GM12874 (cell line): ENCODE measurements around the gene SIM1.

Source experiments
- TF ChIP-seq, protein P1 (sequence below): IDR thresholded peaks from 2 replicates; pipeline ENCODE4 v1.5.1; 2011; ENCODE audit warnings: low read depth, mild to moderate bottlenecking, control low read depth, low read length, moderate library complexity; ENCODE audit not compliant: insufficient read depth

Gene SIM1

DNA sequence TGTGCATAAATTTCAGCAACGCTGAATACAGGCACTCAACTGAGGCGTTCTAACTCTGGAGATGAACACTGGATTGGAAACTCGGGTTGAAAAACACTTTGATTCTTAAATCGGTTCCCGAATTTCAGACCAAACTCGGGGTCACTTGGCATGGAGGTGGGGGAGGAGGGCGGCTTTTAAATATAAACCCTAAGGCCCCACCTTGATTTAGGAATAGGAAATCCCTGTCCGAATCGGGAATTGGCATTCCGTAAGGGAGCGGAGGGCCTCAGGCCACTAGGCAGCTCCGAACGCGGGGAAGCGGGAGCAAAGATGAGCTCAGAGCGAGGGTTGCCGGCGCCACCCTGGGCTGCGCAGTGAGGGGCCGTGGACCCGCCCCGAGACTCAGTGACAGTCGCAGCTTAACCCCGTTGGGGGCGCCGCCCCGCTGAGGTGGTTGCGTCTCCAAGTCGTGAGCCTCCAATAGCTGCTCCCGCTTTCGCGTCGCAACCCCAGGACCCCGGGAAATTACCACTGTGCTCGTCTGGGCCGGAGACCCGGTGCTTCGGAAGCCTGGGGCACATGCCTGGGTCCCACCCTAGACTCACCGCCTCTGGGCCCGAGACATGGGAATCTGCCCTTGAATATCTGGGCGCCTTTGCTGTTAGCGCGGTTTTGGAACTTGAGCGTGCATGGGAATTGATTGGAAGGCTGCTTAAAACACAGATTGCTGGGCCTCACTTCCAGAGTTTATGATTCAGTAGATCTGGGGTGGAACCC, 4.6 kb upstream of the SIM1 start:
- TF ChIP-seq, protein P1, sequence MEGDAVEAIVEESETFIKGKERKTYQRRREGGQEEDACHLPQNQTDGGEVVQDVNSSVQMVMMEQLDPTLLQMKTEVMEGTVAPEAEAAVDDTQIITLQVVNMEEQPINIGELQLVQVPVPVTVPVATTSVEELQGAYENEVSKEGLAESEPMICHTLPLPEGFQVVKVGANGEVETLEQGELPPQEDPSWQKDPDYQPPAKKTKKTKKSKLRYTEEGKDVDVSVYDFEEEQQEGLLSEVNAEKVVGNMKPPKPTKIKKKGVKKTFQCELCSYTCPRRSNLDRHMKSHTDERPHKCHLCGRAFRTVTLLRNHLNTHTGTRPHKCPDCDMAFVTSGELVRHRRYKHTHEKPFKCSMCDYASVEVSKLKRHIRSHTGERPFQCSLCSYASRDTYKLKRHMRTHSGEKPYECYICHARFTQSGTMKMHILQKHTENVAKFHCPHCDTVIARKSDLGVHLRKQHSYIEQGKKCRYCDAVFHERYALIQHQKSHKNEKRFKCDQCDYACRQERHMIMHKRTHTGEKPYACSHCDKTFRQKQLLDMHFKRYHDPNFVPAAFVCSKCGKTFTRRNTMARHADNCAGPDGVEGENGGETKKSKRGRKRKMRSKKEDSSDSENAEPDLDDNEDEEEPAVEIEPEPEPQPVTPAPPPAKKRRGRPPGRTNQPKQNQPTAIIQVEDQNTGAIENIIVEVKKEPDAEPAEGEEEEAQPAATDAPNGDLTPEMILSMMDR = no peak

DNA sequence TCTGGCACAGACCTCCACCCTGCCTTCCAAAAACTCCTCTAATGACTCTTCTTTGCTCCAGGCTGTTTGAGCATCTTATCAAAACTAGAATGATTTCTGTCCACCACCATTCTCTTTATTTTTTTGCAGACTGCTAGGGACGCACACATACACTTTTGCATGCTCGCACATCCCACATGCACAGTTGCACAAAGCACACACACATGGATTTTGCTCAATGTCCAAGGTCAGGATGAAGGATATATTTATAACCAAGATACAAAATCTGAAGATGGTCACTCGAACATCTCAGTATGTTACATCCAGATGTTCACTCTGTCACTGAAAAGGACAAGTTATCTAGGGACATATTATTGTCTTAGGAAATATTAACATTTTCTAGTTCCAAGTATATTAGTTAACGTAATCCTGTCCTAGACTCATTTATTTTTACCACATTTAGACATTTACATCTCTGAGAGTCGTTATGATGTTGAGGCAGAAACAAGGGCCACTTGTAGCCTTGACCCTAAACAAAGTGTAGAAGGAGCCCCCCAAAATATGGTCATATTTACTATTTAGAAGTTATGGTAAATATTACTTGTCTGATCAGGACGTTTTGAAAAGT, 3.4 kb upstream of the SIM1 start:
- TF ChIP-seq, protein P1 = no peak

GRCh38 chr6:100467129-100468015, 2.7 kb upstream of the SIM1 start:
- TF ChIP-seq, protein P1 = no peak

- TF ChIP-seq, protein P1 = no peak
Observed at GRCh38 chr6:100466410-100467128, 1.8 kb upstream of the SIM1 start.

GRCh38 chr6:100465701-100466409, 1.1 kb upstream of the SIM1 start:
- TF ChIP-seq, protein P1 = no peak

- TF ChIP-seq, protein P1 = no peak
Observed at GRCh38 chr6:100464162-100464851, 414 bp downstream of the SIM1 start.
